Muscle of leg (tissue), 11 donors: Measurements from ENCODE around the gene KCP. TPM values are rescaled to one million over a fixed set of nuclear protein-coding genes. Genes with fewer than 3 reads are reported as not detected.

Source experiments
- DNase-seq: peaks from one replicate; pipeline ENCODE4 v3.0.0; 2013
- H3K27ac ChIP-seq: one replicate; pipeline ENCODE4 v1.5.1; 2013; ENCODE audit warnings: mild to moderate bottlenecking, low read length, control low read depth
- H3K27me3 ChIP-seq: one replicate; pipeline ENCODE4 v1.6.1; 2013; ENCODE audit warnings: low read length; ENCODE audit not compliant: control insufficient read depth, insufficient read depth
- H3K36me3 ChIP-seq: one replicate; pipeline ENCODE4 v1.6.1; 2013; ENCODE audit warnings: low read length; ENCODE audit not compliant: control insufficient read depth, insufficient read depth
- H3K4me1 ChIP-seq: one replicate; pipeline ENCODE4 v1.6.1; 2013; ENCODE audit warnings: low read length; ENCODE audit not compliant: control insufficient read depth, insufficient read depth
- H3K4me3 ChIP-seq: one replicate; pipeline ENCODE4 v1.5.1; 2013; ENCODE audit warnings: low read length, control low read depth
- H3K9me3 ChIP-seq: replicated peaks from 2 replicates; pipeline ENCODE4 v1.6.1; 2013; ENCODE audit warnings: low read depth, low read length; ENCODE audit not compliant: control insufficient read depth
- WGBS: methylation state at CpG from one replicate; pipeline ENCODE4 v1.1.5; 2013; ENCODE audit warnings: missing lambda C conversion rate; ENCODE audit not compliant: insufficient coverage; 5-methylcytosine and 5-hydroxymethylcytosine counted together
- polyA plus RNA-seq, 8 donors: library from polyadenylated mRNA; unstranded; fragments of 120-200 nt; gene quantifications; one replicate each; pipeline versions ENCODE4 v1.2.1 to v1.2.3, GENCODE V29; 2013; ENCODE audit warnings: inconsistent platforms in 1 of 8, low replicate concordance in 1 of 8; ENCODE audit not compliant: insufficient read length in 8 of 8, insufficient read depth in 1 of 8
- total RNA-seq: library from RNA; stranded (reverse); fragments of 120-200 nt; gene quantifications from one replicate; pipeline ENCODE4 v1.2.4, GENCODE V29; 2013

Gene KCP
- total and polyA plus RNA-seq, 9 donors: 0.50 to 1.8 (median 1.1) TPM

GRCh38 chr7:128939075-128939860 is 28.8 kb upstream of the KCP start:
- no peaks in the 10 kb centered on the region for H3K9me3 ChIP-seq
- H3K27me3 ChIP-seq: peaks cover 65% of the 10 kb centered on the region
- no peak for DNase-seq
- peaks cover 19% of the 10 kb centered on the region for H3K4me1 ChIP-seq
- peak overlapping the region; percentile 3 for H3K4me3 ChIP-seq
- peak overlapping the region; percentile 29 for H3K27ac ChIP-seq
- H3K36me3 ChIP-seq: no peaks in the 10 kb centered on the region
- 63% methylated on average over 3 of the region's 7 CpGs for WGBS

GRCh38 chr7:128938544-128939074 is 28.1 kb upstream of the KCP start:
- peaks cover 19% of the 10 kb centered on the region for H3K4me1 ChIP-seq
- no peak for DNase-seq
- H3K36me3 ChIP-seq: no peaks in the 10 kb centered on the region
- 0% methylated on average over 22 of the region's 30 CpGs for WGBS
- no peaks in the 10 kb centered on the region for H3K9me3 ChIP-seq
- H3K27me3 ChIP-seq: peaks cover 65% of the 10 kb centered on the region
- peak overlapping the region; percentile 41 for H3K4me3 ChIP-seq
- H3K27ac ChIP-seq: no peak overlapping the region

GRCh38 chr7:128937647-128938543 is 27.4 kb upstream of the KCP start, which contains the start of gene IRF5:
Gene IRF5 (plus strand): TSS chr7:128937927. CDS start chr7:128942082, 4,155 bp downstream.
- Histone ChIP-seq H3K27me3 (peaks cover 65% of the 10 kb centered on the region), H3K4me1 (peaks cover 23% of the 10 kb centered on the region), H3K36me3 (no peaks in the 10 kb centered on the region), H3K9me3 (no peaks in the 10 kb centered on the region), H3K27ac (no peak within 1 kb of the TSS), H3K4me3 (peak within 1 kb of the TSS; percentile 41)
- peak; percentile 39 for DNase-seq
- WGBS: under 1% methylated on average over 78 of the region's 83 CpGs

DNA sequence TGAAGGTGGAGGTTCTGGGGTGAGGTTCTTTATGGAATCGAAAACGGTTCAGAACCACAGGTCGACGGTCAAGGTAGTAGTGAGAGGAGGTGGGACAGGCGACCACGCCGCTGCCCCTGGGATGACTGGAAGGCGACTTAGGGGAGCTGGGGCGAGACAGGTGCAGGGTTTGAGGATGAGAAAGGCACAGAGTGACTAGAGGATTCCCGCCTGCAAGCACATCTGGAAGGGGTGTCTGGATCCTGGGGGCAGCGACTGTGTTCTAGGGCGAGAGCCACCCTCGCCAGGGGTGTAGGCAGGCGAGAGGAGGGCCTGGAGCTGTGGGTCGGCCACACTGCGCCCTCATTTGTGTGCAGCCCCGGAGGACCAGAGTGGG is 26.8 kb upstream of the KCP start:
- no peak for DNase-seq
- Histone ChIP-seq H3K4me1 (peaks cover 28% of the 10 kb centered on the region), H3K4me3 (no peak overlapping the region), H3K9me3 (no peaks in the 10 kb centered on the region), H3K27me3 (peaks cover 67% of the 10 kb centered on the region), H3K36me3 (no peaks in the 10 kb centered on the region), H3K27ac (no peak overlapping the region)
- WGBS: 40% methylated on average over 17 of the region's 17 CpGs

DNA sequence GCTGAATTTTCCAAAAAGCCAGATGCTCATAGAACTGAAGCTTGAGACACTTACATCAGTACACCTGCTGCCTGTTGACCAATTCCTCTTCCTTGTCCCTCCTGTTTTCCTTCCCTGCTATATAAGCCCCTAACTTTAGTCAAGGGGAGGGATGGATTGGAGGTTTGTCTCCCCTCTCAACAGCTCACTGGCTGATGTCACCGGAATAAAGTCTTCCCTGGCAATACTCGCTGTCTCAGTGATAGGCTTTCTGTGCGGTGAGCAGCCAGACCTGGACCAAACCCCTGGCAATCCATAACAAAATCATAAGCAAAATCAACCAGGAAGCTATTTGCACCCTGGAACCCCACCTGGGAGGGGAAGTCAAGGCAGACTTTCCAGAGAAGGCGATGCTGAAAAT is 26.3 kb upstream of the KCP start:
- no peaks in the 10 kb centered on the region for H3K36me3 ChIP-seq
- no peaks in the 10 kb centered on the region for H3K9me3 ChIP-seq
- H3K27ac ChIP-seq: no peak overlapping the region
- peaks cover 67% of the 10 kb centered on the region for H3K27me3 ChIP-seq
- no peak overlapping the region for H3K4me3 ChIP-seq
- 86% methylated on average over 1 of the region's 4 CpGs for WGBS
- H3K4me1 ChIP-seq: peaks cover 28% of the 10 kb centered on the region
- no peak for DNase-seq

DNA sequence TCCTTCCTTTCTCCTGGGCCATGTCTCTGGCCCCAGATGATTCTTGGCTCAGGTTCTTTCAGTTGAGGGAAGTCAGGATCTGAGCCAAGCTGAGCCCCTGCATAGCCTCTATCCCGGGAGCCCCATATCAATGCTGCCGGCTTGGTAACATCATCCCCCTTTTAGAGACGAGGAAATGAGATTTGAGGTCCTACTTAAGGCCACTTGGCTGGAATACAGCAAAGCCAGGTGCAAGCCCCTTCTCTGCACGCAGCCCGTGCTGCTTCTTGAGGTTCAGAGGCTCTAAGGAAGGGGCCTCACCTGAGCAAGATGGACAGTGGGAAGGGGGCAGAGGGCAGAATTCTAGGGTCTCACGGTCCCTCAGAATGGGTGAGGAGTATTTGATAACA is 24.8 kb upstream of the KCP start:
- H3K4me1 ChIP-seq: peaks cover 28% of the 10 kb centered on the region
- 3% methylated on average over 4 of the region's 6 CpGs for WGBS
- H3K27me3 ChIP-seq: peaks cover 57% of the 10 kb centered on the region
- H3K4me3 ChIP-seq: no peak overlapping the region
- H3K27ac ChIP-seq: no peak overlapping the region
- H3K36me3 ChIP-seq: no peaks in the 10 kb centered on the region
- DNase-seq: no peak
- H3K9me3 ChIP-seq: no peaks in the 10 kb centered on the region

DNA sequence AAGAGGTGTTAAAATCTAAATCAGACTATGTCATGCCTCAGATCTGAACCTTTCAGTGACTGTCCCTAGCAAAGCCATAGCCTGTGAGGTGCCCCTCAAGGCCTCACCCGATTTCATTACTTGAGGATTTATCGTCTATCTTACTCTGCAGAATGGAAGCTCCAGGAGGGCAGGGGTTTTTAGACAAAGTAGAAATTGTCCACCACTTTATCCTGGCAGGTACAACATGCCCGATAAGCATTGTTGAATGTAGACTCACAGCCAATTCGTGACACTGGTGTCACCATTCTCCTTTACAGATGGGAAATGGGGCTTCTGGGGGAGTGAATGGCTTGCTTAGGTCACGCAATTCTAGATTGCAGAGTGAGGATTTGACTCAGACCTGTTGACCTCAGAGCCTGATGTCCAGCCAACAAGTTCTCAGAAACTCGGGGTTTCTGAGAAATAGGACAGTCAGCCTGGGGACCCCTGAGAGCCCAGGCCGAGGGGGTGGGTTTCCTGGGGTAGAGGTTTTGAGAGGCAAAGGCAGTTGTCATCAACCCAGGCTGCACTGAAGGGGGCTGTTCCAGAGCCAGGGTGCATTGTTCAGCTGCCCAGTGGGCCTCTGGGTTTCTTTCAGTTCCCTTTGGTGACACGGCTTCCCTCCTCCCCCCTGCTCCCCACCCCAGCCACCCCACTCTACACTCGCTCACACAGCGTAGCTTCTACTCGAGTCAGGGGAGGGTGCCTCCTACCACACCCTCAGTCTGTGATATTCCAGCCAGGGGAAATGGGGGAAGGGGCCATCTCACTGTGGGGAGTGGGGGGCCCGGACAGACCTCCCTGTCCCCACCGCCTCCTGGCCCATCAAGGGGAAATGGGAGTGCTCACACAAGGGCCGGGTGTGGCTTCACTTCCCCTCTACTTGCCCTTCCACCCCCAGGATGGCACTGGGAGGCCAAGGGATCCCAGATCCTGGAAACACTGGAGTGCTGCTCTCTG is 24.1 kb upstream of the KCP start:
- Histone ChIP-seq H3K36me3 (no peaks in the 10 kb centered on the region), H3K27me3 (peaks cover 50% of the 10 kb centered on the region), H3K9me3 (no peaks in the 10 kb centered on the region), H3K4me3 (no peak overlapping the region), H3K27ac (no peak overlapping the region), H3K4me1 (peaks cover 28% of the 10 kb centered on the region)
- DNase-seq: no peak
- WGBS: 40% methylated on average over 8 of the region's 14 CpGs

- Histone ChIP-seq H3K27me3 (peaks cover 37% of the 10 kb centered on the region), H3K36me3 (no peaks in the 10 kb centered on the region), H3K4me1 (peaks cover 18% of the 10 kb centered on the region), H3K27ac (no peak overlapping the region), H3K9me3 (no peaks in the 10 kb centered on the region), H3K4me3 (no peak overlapping the region)
- DNase-seq: peak; percentile 80
- 30% methylated on average over 11 of the region's 15 CpGs for WGBS
Measured at GRCh38 chr7:128933180-128933891, 22.8 kb upstream of the KCP start.

GRCh38 chr7:128932862-128933179 is 22.3 kb upstream of the KCP start:
- 71% methylated on average over 4 of the region's 4 CpGs for WGBS
- Histone ChIP-seq H3K9me3 (no peaks in the 10 kb centered on the region), H3K4me3 (no peak overlapping the region), H3K27me3 (peaks cover 33% of the 10 kb centered on the region), H3K4me1 (peaks cover 16% of the 10 kb centered on the region), H3K36me3 (no peaks in the 10 kb centered on the region), H3K27ac (no peak overlapping the region)
- no peak for DNase-seq
